Parathyroid adenoma (tissue), 2 donors: ENCODE data around the gene TEAD1.

Source experiments
- H2AFZ ChIP-seq: fragments of 300-600 bp; sonication (generic); one replicate; pipeline ENCODE4 v1.7.0; 2017; ENCODE audit warnings: antibody characterized with exemption, mild to moderate bottlenecking
- H3K27ac ChIP-seq: fragments of 300-600 bp; sonication (generic); one replicate; pipeline ENCODE4 v1.7.0; 2017
- H3K27me3 ChIP-seq: fragments of 300-600 bp; sonication (generic); one replicate; pipeline ENCODE4 v1.7.0; 2017; ENCODE audit warnings: low read length; ENCODE audit not compliant: control insufficient read depth, insufficient read depth
- H3K36me3 ChIP-seq: fragments of 300-600 bp; sonication (generic); one replicate; pipeline ENCODE4 v1.7.0; 2017; ENCODE audit warnings: low read length; ENCODE audit not compliant: control insufficient read depth, insufficient read depth
- H3K4me1 ChIP-seq: fragments of 300-600 bp; sonication (generic); one replicate; pipeline ENCODE4 v1.7.0; 2017; ENCODE audit warnings: control low read depth
- H3K4me2 ChIP-seq: fragments of 300-600 bp; sonication (generic); one replicate; pipeline ENCODE4 v1.7.0; 2017; ENCODE audit warnings: low read length
- H3K4me3 ChIP-seq: fragments of 300-600 bp; sonication (generic); one replicate; pipeline ENCODE4 v1.7.0; 2017; ENCODE audit warnings: low read depth, low read length
- H3K79me2 ChIP-seq: fragments of 300-600 bp; sonication (generic); one replicate; pipeline ENCODE4 v1.7.0; 2017; ENCODE audit warnings: control low read depth
- H3K9ac ChIP-seq: fragments of 300-600 bp; sonication (generic); one replicate; pipeline ENCODE4 v1.7.0; 2017; ENCODE audit warnings: mild to moderate bottlenecking
- H3K9me3 ChIP-seq: fragments of 300-600 bp; sonication (generic); one replicate; pipeline ENCODE4 v1.7.0; 2017; ENCODE audit warnings: low read length; ENCODE audit not compliant: control insufficient read depth
- CTCF ChIP-seq: fragments of 300-600 bp; sonication (generic); IDR thresholded peaks from one replicate; pipeline ENCODE4 v1.7.0; 2017; ENCODE audit warnings: antibody characterized with exemption, mild to moderate bottlenecking
- donor health status: primary hyperparathyroidism.

Gene TEAD1

GRCh38 chr11:12689029-12689755 is 15.0 kb downstream of the TEAD1 start:
- Histone ChIP-seq H3K4me3 (no peak overlapping the region), H3K27ac (peak overlapping the region; percentile 71), H3K27me3 (no peaks in the 10 kb centered on the region), H3K36me3 (no peaks in the 10 kb centered on the region), H3K9ac (no peak overlapping the region), H3K4me1 (peaks cover 31% of the 10 kb centered on the region), H3K4me2 (no peak overlapping the region), H2AFZ (no peak overlapping the region), H3K9me3 (no peaks in the 10 kb centered on the region), H3K79me2 (peaks cover 18% of the 10 kb centered on the region)
- no peak for TF ChIP-seq CTCF

- no peak overlapping the region for H3K9ac ChIP-seq
- H3K4me3 ChIP-seq: no peak overlapping the region
- no peaks in the 10 kb centered on the region for H3K9me3 ChIP-seq
- peaks cover 12% of the 10 kb centered on the region for H3K79me2 ChIP-seq
- H3K4me2 ChIP-seq: no peak overlapping the region
- H2AFZ ChIP-seq: no peak overlapping the region
- peaks cover 36% of the 10 kb centered on the region for H3K4me1 ChIP-seq
- H3K36me3 ChIP-seq: no peaks in the 10 kb centered on the region
- H3K27ac ChIP-seq: no peak overlapping the region
- H3K27me3 ChIP-seq: no peaks in the 10 kb centered on the region
- no peak for TF ChIP-seq CTCF
Measured at GRCh38 chr11:12690663-12691062, 16.4 kb downstream of the TEAD1 start.

GRCh38 chr11:12691473-12691872 is 17.3 kb downstream of the TEAD1 start:
- no peak overlapping the region for H3K4me3 ChIP-seq
- peaks cover 16% of the 10 kb centered on the region for H3K79me2 ChIP-seq
- no peaks in the 10 kb centered on the region for H3K36me3 ChIP-seq
- no peak overlapping the region for H3K27ac ChIP-seq
- no peaks in the 10 kb centered on the region for H3K27me3 ChIP-seq
- H3K4me2 ChIP-seq: no peak overlapping the region
- no peak overlapping the region for H3K9ac ChIP-seq
- H3K9me3 ChIP-seq: no peaks in the 10 kb centered on the region
- no peak overlapping the region for H2AFZ ChIP-seq
- H3K4me1 ChIP-seq: peaks cover 36% of the 10 kb centered on the region
- TF ChIP-seq CTCF: no peak

GRCh38 chr11:12692229-12693075 is 18.2 kb downstream of the TEAD1 start:
- peaks cover 32% of the 10 kb centered on the region for H3K4me1 ChIP-seq
- H2AFZ ChIP-seq: no peak overlapping the region
- no peak overlapping the region for H3K4me3 ChIP-seq
- H3K9me3 ChIP-seq: no peaks in the 10 kb centered on the region
- H3K9ac ChIP-seq: no peak overlapping the region
- peak overlapping the region; percentile 67 for H3K27ac ChIP-seq
- no peak for TF ChIP-seq CTCF
- peak overlapping the region; percentile 26 for H3K4me2 ChIP-seq
- H3K79me2 ChIP-seq: peaks cover 13% of the 10 kb centered on the region
- H3K27me3 ChIP-seq: no peaks in the 10 kb centered on the region
- no peaks in the 10 kb centered on the region for H3K36me3 ChIP-seq
